ENCODE results near the gene ZFP90. TPM values are rescaled to one million over a fixed set of nuclear protein-coding genes. Genes with fewer than 3 reads are reported as not detected.

ZFP90 gene
- polyA plus RNA-seq, 4 donors, result 38.4 to 43.2 (median 41.0) TPM

- no peak for DNase-seq (ENCODE audit: low read depth in 4 of 4, low spot score in 3 of 4)
These were observed 36.0 kb downstream of the ZFP90 start for GRCh38 chr16:68575082-68575481.

- no peak for DNase-seq (ENCODE audit: low read depth in 4 of 4, low spot score in 3 of 4)
These were observed 38.3 kb downstream of the ZFP90 start for GRCh38 chr16:68577352-68577853.

DNA sequence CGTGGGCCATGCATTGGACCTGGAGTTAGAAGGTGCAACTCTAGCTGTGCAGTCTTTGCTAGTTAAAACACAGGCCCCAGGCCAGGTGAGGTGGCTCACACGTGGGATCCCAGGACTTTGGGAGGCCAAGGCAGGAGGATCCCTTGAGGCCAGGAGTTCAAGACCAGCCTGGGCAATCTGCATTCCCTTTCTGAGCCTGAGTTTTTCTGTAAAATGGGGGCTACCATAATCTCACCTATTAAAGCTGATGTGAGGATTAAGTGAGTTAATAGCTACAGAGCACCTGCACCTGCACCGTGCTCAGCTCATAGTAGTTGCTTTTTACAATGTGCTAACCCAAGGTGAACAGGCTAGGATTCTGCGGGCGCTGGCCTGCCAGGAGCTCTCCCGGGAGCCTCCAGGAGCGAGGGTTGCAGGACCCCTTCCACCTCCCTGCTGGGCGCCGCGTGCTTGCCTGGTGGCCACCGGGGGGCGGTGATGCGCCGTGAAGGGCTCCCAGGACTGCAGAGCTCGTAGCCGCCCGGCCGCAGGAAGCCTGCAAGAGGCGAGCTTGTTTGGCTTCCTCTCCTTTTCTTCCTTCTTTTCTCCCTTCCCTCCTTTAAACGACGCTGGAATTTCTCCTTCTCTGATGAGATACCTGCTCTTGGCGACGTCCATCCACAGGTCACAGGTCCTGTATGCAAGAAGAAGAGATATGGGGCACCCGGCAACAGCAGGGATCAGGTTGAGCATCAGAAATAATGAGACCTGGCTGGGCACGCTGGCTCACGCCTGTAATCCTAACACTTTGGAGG lies 51.3 kb downstream of the ZFP90 start:
- DNase-seq (ENCODE audit: low read depth in 4 of 4, low spot score in 3 of 4), result peak; percentile 8 to 41 (median 34)

DNA sequence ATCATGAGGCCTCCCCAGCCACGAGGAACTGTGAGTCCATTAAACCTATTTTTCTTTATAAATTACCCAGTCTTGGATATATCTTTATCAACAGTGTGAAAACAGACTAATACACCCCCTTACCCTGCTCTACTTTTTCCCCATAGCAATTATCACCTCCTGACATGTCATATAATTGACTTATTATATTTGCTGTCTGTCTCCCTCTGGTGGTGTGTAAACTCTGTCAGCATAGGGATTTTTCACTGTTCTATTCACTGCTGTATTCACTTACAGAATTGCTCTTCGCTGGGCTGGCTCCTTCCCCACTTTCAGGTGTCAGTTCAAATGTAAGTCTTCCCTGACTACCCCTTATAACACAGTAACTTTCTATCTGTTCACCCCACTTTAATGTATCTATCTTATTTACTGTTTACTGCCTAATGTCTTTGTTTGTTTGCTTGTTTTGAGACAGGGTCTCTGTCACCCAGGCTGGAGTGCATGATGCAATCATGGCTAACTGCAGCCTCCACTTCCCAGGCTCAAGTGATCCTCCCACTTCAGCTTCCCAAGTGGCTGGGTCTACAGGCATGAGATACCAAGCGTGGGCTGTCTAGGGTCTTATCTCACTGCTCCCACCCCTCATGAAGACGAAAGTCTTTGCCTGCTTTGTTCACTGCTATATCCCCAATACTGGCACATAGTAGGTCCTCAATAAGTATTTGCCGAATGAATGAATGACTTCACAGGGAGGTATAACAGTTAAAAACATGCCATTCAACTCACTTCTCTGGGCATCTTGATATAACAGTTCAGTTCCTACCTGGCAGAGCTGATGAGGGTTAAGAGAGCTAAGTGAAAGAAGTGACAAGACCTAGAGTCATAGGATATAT lies 53.6 kb downstream of the ZFP90 start:
- DNase-seq (ENCODE audit: low read depth in 4 of 4, low spot score in 3 of 4), result no peak

GRCh38 chr16:68596266-68596665 lies 57.2 kb downstream of the ZFP90 start:
- DNase-seq (ENCODE audit: low read depth in 4 of 4, low spot score in 3 of 4), result no peak

DNA sequence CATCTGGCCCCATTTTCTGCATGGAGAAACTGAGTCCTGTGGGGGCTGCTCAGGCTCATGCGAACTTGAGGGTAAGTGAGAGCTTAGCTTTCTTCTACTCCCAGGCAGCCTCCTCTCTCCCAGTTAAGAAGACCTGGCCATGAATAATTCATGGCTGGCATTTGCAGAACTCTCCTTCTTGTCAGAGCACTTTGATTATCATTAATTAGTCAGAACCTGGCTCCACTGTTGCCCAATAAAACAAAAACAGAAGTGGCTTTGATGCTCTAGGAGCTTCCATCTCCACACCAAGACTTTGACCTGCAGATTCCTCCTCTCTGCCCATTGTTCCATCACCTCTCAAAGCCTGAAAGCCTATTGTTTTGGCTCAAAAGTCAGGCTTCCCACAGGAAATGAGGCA lies 60.5 kb downstream of the ZFP90 start:
- no peak for DNase-seq (ENCODE audit: low read depth in 4 of 4, low spot score in 3 of 4)

- no peak for DNase-seq (ENCODE audit: low read depth in 4 of 4, low spot score in 3 of 4)
These were observed 66.7 kb downstream of the ZFP90 start for GRCh38 chr16:68605746-68606145.

DNA sequence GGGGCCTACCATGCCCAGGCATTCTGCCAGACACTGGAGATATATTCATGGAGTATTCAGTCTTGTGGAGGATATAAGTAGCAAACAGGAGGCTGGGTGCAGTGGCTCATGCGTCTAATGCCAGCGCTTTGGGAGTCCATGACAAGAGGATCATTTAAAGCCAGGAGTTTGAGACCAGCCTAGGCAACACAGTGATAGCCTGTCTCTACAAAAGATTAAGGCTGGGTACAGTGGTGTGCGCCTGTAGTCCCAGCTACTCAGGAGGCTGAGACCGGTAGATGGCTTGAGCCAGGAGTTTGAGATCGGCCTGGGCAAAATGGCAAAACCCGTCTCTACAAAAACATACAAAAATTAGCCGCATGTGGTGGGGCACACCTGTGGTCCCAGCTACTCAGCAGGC lies 68.4 kb downstream of the ZFP90 start:
- DNase-seq (ENCODE audit: low read depth in 4 of 4, low spot score in 3 of 4), result no peak

DNA sequence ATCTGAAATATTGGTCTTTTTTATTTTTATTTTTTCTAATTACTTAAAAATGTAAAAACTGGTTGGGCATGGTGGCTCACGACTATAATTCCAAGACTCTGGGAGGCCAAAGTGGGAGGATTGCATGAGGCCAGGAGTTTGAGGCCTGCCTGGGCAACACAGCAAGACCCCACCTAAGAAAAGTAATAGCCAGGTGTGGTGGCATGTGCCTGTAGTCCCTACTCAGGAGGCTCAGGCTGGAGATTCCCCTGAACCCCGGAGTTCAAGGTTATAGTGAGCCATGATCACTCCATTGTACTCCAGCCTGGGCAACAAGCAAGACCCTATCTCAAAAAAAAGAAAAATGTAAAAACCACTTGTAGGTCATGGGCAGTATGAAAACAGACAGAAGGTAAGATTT lies 69.2 kb downstream of the ZFP90 start:
- no peak for DNase-seq (ENCODE audit: low read depth in 4 of 4, low spot score in 3 of 4)

- no peak for DNase-seq (ENCODE audit: low read depth in 4 of 4, low spot score in 3 of 4)
These were observed 73.9 kb downstream of the ZFP90 start for GRCh38 chr16:68612996-68613395.

GRCh38 chr16:68617734-68618133 lies 78.6 kb downstream of the ZFP90 start:
- DNase-seq (ENCODE audit: low read depth in 4 of 4, low spot score in 3 of 4), result no peak

Other genes with a start within 250 kb of the ZFP90 start
- 10 to 100 TPM; 16.0 to 23.7 (median 21.9) TPM for gene SLC7A6OS, start 228.3 kb upstream of the ZFP90 start, polyA plus RNA-seq (ENCODE audit: insufficient read length in 4 of 4)
- gene PRMT7, start 228.3 kb upstream of the ZFP90 start, polyA plus RNA-seq (ENCODE audit: insufficient read length in 4 of 4), result 10 to 100 TPM; 46.3 to 66.6 (median 53.2) TPM
- gene SMPD3, start 90.8 kb upstream of the ZFP90 start, polyA plus RNA-seq (ENCODE audit: insufficient read length in 4 of 4), result 1 to 10 TPM; 1.1 to 2.7 (median 1.2) TPM
- gene CDH3, start 106.0 kb downstream of the ZFP90 start, polyA plus RNA-seq (ENCODE audit: insufficient read length in 4 of 4), result 10 to 100 TPM; 18.7 to 71.9 (median 58.2) TPM
- 100 to 1,000 TPM in 3 of 4 donors, 1 to 10 TPM in 1; 3.2 to 113 (median 101) TPM for gene CDH1, start 198.0 kb downstream of the ZFP90 start, polyA plus RNA-seq (ENCODE audit: insufficient read length in 4 of 4)

Measured in left renal pelvis (tissue), 4 donors.